Activated T-helper 1 cell treated with Interleukin-2 at 50 U/mL for 16 hours (primary cell): ENCODE measurements around the gene TMEM127.

Experiments used
- DNase-seq: peaks from one replicate; pipeline ENCODE4 v3.0.0-alpha.2; 2020; ENCODE audit warnings: low read depth

The TMEM127 gene

DNA sequence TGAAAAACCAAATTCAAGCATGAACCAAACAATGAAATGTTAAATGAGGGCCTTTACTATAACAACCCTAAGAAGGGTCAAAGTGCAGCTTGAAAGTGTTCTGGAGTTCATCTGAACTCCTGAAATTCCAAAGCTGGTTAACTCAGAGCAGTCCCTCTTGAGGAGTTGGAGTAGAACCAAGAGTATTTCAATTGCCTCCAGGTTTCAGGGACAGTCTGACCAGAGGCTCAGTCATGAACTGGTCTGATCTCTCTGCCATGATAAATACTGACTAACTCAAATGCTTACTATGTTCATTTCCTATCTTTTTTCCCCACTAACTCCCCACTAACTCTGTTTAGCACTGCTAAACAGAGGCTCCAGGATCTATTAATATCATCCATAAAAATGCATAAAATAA is 59.9 kb downstream of the TMEM127 start:
- DNase-seq = no peak

GRCh38 chr2:96204836-96205624 is 60.8 kb downstream of the TMEM127 start:
- no peak for DNase-seq

DNA sequence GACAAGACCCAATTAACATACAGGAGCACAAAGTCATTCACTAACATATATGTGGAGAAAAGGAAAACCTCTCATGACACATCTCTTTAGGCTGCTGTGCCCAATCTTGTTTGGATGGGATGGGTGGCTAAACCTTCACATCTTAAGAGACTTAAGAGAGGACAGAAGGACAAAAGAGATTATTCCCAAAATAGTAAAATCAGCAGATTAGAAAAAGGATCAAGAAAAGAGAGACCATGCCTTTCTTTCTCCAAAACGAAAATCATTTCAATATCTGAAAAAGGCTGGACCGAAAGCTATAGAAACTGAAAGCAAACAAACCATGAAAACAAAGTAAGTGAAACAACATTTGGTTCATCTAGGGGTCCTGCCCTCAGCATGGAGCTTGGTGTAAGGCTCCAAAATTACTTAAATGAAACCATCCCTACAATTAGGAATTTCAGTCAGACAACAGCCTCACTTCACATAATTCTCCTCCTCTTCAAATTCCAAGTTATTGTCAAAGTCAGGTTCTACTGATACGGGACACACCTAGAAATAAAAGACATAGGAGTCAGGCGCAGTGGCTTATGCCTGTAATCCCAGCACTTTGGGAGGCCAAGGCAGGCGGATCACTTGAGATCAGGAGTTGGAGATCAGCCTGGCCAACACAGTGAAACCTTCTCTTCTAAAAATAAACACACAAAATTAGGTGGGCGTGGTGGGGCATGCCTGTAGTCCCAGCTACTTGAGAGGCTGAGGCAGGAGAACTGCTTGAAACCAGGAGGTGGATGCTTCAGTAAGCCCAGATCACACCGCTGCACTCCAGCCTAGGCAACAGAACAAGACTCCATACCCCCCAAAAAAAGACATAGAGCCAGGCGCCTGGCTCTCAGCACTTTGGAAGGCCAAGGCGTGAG is 62.4 kb downstream of the TMEM127 start:
- DNase-seq = no peak

DNA sequence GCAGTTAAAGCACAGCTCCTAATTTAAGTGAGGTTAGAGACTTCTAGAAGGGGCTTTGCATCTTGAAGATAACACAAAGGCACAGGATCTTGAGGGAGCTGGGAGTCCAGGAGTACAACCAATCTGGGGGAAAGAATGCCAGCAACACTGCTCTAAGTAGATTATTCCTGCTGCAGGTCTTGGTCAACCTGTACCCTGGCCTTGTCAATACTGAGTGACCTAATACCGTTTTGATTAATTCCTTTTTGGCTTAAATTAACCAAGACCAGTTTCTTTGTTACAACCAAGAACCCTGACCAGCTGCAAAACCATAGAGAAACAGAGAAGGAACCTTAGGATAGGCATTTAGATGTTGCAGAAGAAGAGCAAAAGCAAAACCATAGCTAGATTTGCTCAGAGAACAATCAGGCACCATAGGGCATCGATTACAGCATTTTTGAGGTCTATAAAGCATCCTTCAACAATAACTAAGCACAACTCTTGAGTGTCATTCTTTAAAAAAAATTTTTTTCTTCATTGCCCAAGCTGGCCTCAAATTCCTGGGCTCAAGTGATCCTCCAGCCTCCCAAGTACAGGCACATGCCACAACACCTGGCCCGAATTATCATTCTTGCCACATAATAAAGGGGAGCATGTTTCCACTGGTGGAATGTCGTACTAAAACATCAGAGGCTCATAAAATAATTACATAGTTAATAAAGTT is 63.5 kb downstream of the TMEM127 start:
- DNase-seq = no peak

DNA sequence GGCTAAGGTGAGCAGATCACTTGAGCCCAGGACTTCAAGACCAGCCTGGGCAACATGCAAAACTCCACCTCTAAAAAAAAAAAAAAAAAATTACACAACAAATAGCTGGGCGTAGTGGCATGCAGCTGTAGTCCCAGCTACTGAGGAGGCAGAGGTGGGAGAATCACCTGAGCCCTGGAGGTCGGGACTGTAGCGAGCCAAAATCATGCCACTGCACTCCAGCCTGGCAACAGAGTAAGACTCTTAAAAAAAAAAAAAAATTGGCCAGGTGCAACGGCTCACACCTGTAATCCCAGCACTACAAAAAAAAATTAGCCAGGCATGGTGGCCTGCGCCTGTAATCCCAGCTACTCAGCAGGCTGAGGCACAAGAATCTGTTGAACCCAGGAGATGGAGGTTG is 64.5 kb downstream of the TMEM127 start:
- DNase-seq = no peak

GRCh38 chr2:96198921-96199320 is 66.9 kb downstream of the TMEM127 start:
- DNase-seq = no peak
